Ishikawa (cell line): Measurements from ENCODE around the gene ARID5A.

Experiments used
- CEBPB ChIP-seq: IDR thresholded peaks from 2 replicates; pipeline ENCODE4 v1.6.1; 2012
- CREB1 ChIP-seq: IDR thresholded peaks from 2 replicates; pipeline ENCODE4 v1.6.1; 2012; ENCODE audit warnings: low read depth
- EGR1 ChIP-seq: IDR thresholded peaks from 2 replicates; pipeline ENCODE4 v1.6.1; 2012
- EP300 ChIP-seq: IDR thresholded peaks from 2 replicates; pipeline ENCODE4 v1.6.1; 2012; ENCODE audit warnings: borderline replicate concordance
- MAX ChIP-seq: IDR thresholded peaks from 2 replicates; pipeline ENCODE4 v1.6.1; 2012
- NFIC ChIP-seq: IDR thresholded peaks from 2 replicates; pipeline ENCODE4 v1.6.1; 2012
- RAD21 ChIP-seq: IDR thresholded peaks from 2 replicates; pipeline ENCODE4 v1.6.1; 2012; ENCODE audit warnings: low read depth
- REST ChIP-seq: IDR thresholded peaks from 2 replicates; pipeline ENCODE4 v1.6.1; 2012; ENCODE audit warnings: low read depth, mild to moderate bottlenecking
- TAF1 ChIP-seq: IDR thresholded peaks from 2 replicates; pipeline ENCODE4 v1.6.1; 2012; ENCODE audit warnings: low read depth, mild to moderate bottlenecking
- TCF12 ChIP-seq: IDR thresholded peaks from 2 replicates; pipeline ENCODE4 v1.6.1; 2012; ENCODE audit warnings: low read depth
- YY1 ChIP-seq: IDR thresholded peaks from 2 replicates; pipeline ENCODE4 v1.6.1; 2012; ENCODE audit warnings: low read depth

GRCh38 chr2:96530144-96530430, 6.5 kb upstream of the ARID5A start:
- TF ChIP-seq CEBPB (no peak), CREB1 (no peak), TCF12 (no peak), RAD21 (no peak), REST (no peak), EGR1 (no peak), MAX (no peak), TAF1 (no peak), EP300 (no peak), NFIC (no peak), YY1 (no peak)
